Upper lobe of left lung (tissue), 6 donors: ENCODE results near the gene MXD3. TPM values are rescaled to one million over a fixed set of nuclear protein-coding genes. Genes with fewer than 3 reads are reported as not detected.
A peak's percentile ranks its signal among the peaks of the same experiment; 100 is the strongest.

Source experiments
- ATAC-seq, 2 donors: fragments of 200-7000 bp; cut with Tn5 transposase; one replicate each; pipeline ENCODE4 v1.9.1; 2022; ENCODE audit warnings: mild to moderate bottlenecking in 2 of 2, moderate library complexity in 2 of 2; ENCODE audit not compliant: low FRiP score in 2 of 2
- DNase-seq, 2 donors: peaks; one replicate each; pipeline ENCODE4 v3.0.0-alpha.2; 2019 to 2020
- H3K27ac ChIP-seq, 4 donors: fragments of 200-600 bp; sonication (generic); one replicate each; pipeline ENCODE4 v1.5.1; 2016 to 2019
- H3K27me3 ChIP-seq, 4 donors: fragments of 200-600 bp; sonication (generic); one replicate each; pipeline ENCODE4 v1.5.1; 2017 to 2019
- H3K36me3 ChIP-seq, 4 donors: fragments of 200-600 bp; sonication (generic); one replicate each; pipeline ENCODE4 v1.5.1; 2016 to 2019
- H3K4me1 ChIP-seq, 4 donors: fragments of 200-600 bp; sonication (generic); one replicate each; pipeline ENCODE4 v1.5.1; 2018 to 2019
- H3K4me3 ChIP-seq, 4 donors: fragments of 200-600 bp; sonication (generic); one replicate each; pipeline ENCODE4 v1.5.1; 2017 to 2019; ENCODE audit warnings: mild to moderate bottlenecking in 2 of 4, moderate library complexity in 1 of 4
- H3K9me3 ChIP-seq, 4 donors: fragments of 200-600 bp; sonication (generic); one replicate each; pipeline ENCODE4 v1.5.1; 2018 to 2019
- EP300 ChIP-seq, 4 donors: sonication (generic); formaldehyde crosslinking; IDR thresholded peaks; one replicate each; pipeline ENCODE4 v1.5.1; 2017; ENCODE audit warnings: antibody characterized with exemption in 4 of 4, control low read depth in 2 of 4
- POLR2A ChIP-seq, 4 donors: fragments of 450-650 bp; IDR thresholded peaks; one replicate each; pipeline ENCODE4 v1.5.1; 2016 to 2017; ENCODE audit warnings: antibody characterized with exemption in 4 of 4, mild to moderate bottlenecking in 2 of 4
- POLR2AphosphoS5 ChIP-seq, 2 donors: sonication (generic); formaldehyde crosslinking; IDR thresholded peaks; one replicate each; pipeline ENCODE4 v1.5.1; 2017; ENCODE audit warnings: antibody characterized with exemption in 2 of 2
- WGBS, 2 donors: methylation state at CpG; one replicate each; pipeline ENCODE4 v1.1.5; 2017 to 2018; 5-methylcytosine and 5-hydroxymethylcytosine counted together
- total RNA-seq, 6 donors: library from RNA; depleted of rRNA in 4 of 6; stranded (reverse); fragments of >200 nt in 4 of 6; gene quantifications; one replicate each; pipeline versions ENCODE4 v1.1.0 to v1.2.1, GENCODE V29; 2016 to 2021
- TF ChIP-seq, protein P1 (sequence below), 6 experiments: fragments of 450-650 bp in 4 of 6; fragments of 200-600 bp in 2 of 6; sonication (generic) in 2 of 6; IDR thresholded peaks; one replicate each; pipeline ENCODE4 v1.5.1; 2016 to 2019; ENCODE audit warnings: antibody characterized with exemption in 6 of 6
- donor health status: DM: no; HTN: no; CAD: no; lungs with moderate emphysema.
- donor health status: DM: no; HTN: yes; CAD: no; lungs with severe emphysema.

MXD3 gene
- total RNA-seq, 6 donors from 2014 or later: 8.8 to 29.5 (median 13.6) TPM

DNA sequence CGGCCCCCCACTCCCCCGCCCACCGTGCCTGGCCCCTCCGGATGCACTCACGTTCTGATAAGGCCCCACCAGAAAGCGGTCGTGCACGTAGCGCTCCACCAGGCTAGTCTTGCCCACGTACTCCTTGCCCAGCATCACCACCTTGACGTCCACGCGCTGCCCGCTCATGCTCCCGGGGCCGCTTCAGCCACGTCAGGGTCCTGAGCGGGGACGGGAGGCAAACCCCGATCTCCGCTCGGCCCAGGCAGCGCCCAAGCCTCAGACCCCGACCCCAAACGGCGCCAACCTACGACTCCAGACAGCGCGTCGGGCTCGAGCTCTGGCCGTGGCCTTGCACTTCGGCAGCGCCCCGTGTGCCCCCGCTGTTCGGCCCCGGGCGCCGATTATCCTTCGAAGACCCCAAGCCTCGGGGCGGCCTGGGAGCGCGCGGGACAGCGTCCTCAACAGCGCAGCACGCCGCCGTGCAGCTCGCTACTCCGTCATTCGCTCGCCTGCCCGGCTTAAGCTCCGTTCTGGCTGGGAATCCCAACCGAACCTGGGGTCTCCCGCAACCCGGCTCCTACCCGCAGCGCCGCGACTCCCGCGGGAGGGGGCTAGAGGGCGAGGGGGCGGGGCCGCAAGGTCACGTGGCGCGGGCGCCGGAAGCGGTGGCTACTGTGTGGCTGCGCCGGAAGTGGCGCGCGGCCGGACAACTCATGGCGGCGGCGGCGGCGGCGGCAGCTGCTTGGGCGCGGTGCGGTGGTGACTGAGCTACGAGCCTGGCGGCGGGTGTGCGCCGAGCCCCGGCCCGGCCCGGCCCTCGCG, 8.4 kb downstream of the MXD3 start, which contains the start of the genes PRELID1 and RAB24:
Gene PRELID1, plus strand, starts transcription at position 679 of the 804 bp plus-strand sequence. CDS start 187 bp downstream, outside the sequence.
Gene RAB24, minus strand, starts transcription at position 599 of the 804 bp plus-strand sequence. Its CDS starts 431 bp downstream, at position 168.
- 0% methylated on average over 4 to 22 of the region's 100 CpGs for WGBS, 2 donors

DNA sequence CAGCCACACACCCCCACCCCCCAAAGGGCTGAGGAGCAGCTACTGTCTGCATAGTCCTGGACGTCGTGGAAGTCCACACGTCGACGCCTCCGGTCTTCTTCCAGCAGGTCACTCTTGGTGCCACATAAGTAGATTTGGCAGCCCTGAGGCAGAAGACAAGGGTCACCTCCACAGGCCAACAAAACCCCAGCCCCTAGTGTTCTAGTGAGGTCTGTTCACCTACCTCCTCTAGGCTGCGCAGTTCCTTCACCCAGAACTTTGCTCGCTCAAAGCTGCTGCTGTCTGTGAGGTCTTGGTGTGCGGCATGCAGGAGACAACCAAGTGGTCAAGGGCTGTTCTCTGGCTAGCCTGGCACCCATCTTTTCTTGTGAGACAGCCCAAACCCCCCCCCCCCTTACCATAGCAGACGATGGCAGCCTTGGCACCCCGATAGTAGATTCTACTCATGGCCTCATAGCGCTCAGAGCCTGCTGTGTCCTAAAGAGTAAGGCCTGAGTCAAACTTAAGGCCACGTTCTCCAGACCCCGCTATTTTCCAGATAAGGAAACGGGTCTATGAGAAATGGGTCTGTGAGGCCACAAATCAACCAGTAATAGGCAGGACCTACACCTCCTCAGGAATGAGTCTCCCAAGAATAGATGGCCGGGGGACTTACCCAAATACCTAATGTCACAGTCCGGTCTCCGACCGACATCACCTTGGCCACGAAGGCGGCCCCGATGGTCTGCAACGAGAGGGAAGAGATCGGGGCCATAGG, 9.2 kb downstream of the MXD3 start:
- no peaks in the 10 kb centered on the region for H3K27me3 ChIP-seq
- no peaks in the 10 kb centered on the region for H3K9me3 ChIP-seq
- DNase-seq (no peak), ATAC-seq (no peak)
- H3K4me3 ChIP-seq: peak overlapping the region; percentile 93 to 99 (median 96)
- H3K36me3 ChIP-seq: peaks cover 0 to 46% (median 19%) of the 10 kb centered on the region in 4 donors
- peaks cover 53 to 79% (median 70%) of the 10 kb centered on the region in 4 donors for H3K4me1 ChIP-seq
- WGBS, 2 donors: 44 to 78% methylated on average over 10 to 20 of the region's 24 CpGs
- TF ChIP-seq EP300 (IDR thresholded peaks at IDR 0.05) (no peak), POLR2A (IDR thresholded peaks at IDR 0.05) (no peak), POLR2AphosphoS5 (IDR thresholded peaks at IDR 0.05) (no peak)
- TF ChIP-seq, protein P1, sequence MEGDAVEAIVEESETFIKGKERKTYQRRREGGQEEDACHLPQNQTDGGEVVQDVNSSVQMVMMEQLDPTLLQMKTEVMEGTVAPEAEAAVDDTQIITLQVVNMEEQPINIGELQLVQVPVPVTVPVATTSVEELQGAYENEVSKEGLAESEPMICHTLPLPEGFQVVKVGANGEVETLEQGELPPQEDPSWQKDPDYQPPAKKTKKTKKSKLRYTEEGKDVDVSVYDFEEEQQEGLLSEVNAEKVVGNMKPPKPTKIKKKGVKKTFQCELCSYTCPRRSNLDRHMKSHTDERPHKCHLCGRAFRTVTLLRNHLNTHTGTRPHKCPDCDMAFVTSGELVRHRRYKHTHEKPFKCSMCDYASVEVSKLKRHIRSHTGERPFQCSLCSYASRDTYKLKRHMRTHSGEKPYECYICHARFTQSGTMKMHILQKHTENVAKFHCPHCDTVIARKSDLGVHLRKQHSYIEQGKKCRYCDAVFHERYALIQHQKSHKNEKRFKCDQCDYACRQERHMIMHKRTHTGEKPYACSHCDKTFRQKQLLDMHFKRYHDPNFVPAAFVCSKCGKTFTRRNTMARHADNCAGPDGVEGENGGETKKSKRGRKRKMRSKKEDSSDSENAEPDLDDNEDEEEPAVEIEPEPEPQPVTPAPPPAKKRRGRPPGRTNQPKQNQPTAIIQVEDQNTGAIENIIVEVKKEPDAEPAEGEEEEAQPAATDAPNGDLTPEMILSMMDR (IDR thresholded peaks at IDR 0.05): no peak
- peak overlapping the region; percentile 89 to 92 (median 92) for H3K27ac ChIP-seq

More for the DNA sequence above, 8.4 kb downstream of the MXD3 start, which contains the start of the genes PRELID1 and RAB24:
- Histone ChIP-seq H3K27ac (peak within 1 kb of the TSS; percentile 89 to 92 (median 92)), H3K9me3 (no peaks in the 10 kb centered on the region), H3K36me3 (peaks cover 0 to 45% (median 19%) of the 10 kb centered on the region in 4 donors), H3K27me3 (no peaks in the 10 kb centered on the region), H3K4me3 (peak within 1 kb of the TSS; percentile 93 to 99 (median 96)), H3K4me1 (peaks cover 54 to 84% (median 74%) of the 10 kb centered on the region in 4 donors)
- DNase-seq (peak; percentile 92 to 100), ATAC-seq (peak; percentile 81 to 93)
- TF ChIP-seq EP300 (IDR thresholded peaks at IDR 0.05): no peak
- TF ChIP-seq, protein P1 (IDR thresholded peaks at IDR 0.05): peak in 4 of 6 experiments; percentile 19 to 49 (median 34)
- TF ChIP-seq POLR2A (IDR thresholded peaks at IDR 0.05): peak in 2 of 4 donors; percentile 66 to 79
- TF ChIP-seq POLR2AphosphoS5 (IDR thresholded peaks at IDR 0.05): peak; percentile 77 to 89

DNA sequence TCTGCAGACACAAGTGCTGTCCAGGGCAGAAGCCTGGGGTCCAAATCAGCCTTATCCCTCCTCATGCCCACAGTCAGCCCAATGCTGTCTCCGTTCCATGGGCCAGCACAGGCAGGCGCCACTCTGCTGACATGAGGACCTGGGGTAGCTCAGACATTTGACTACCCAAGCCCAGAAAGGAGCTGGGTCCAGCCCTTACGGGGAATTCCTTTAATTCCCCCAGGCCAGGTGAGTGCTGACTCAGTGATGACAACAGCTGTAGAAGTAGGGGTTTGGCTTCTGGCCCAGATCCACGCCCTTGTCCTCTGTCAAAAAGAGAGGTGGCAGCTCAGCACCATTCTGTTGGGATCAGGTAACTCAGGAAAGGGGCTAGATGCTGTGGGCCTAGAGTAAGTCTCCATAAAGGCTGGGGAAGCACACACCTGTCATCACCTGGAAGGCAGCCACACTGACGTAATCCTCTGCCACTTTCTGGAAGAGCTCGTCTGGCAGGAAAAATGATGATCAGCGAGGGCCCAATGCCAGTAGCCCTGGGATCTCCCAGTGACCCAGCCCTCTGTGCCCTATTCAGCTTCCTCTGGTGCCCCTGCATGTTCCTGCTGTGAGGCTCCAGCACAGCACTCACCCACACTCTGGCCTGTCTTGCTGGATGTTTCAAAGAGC, 10.1 kb downstream of the MXD3 start:
- peak in 1 of 2 donors; percentile 38 for ATAC-seq
- no peak for TF ChIP-seq POLR2A (IDR thresholded peaks at IDR 0.05)
- peak in 1 of 2 donors; percentile 35 for TF ChIP-seq POLR2AphosphoS5 (IDR thresholded peaks at IDR 0.05)
- H3K4me3 ChIP-seq: peak overlapping the region in 1 of 4 donors; percentile 96
- no peaks in the 10 kb centered on the region for H3K27me3 ChIP-seq
- H3K9me3 ChIP-seq: no peaks in the 10 kb centered on the region
- H3K36me3 ChIP-seq: peaks cover 0 to 39% (median 11%) of the 10 kb centered on the region in 4 donors
- peak in 1 of 2 donors; percentile 85 for DNase-seq
- peaks cover 55 to 78% (median 68%) of the 10 kb centered on the region in 4 donors for H3K4me1 ChIP-seq
- 53 to 58% methylated on average over 7 of the region's 7 CpGs for WGBS, 2 donors
- H3K27ac ChIP-seq: peak overlapping the region; percentile 76 to 92 (median 90)

DNA sequence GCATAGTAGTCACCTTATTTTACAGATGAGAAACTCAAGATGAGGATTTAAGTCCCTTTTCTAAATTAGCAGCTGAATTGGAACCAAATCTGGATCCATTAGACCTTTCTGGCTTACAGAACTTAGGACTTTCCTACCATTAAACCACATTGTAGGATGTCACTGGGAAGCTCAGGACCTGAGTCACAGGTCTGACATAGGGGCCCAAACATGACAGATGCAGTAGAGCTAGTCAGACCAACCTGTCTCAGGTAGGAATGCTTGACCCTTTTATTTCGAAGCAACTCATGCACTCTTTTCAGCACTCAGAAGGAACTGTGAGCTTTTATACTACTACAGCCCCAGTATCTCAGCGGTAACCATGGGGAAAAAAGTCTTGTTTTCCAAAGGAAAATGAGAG, 10.7 kb downstream of the MXD3 start:
- TF ChIP-seq POLR2A (IDR thresholded peaks at IDR 0.05) (no peak), EP300 (IDR thresholded peaks at IDR 0.05) (no peak), POLR2AphosphoS5 (IDR thresholded peaks at IDR 0.05) (no peak)
- TF ChIP-seq, protein P1 (IDR thresholded peaks at IDR 0.05): no peak
- WGBS, 2 donors: 74 to 86% methylated on average over 2 of the region's 2 CpGs

More for the DNA sequence above, 10.7 kb downstream of the MXD3 start:
- Histone ChIP-seq H3K4me3 (no peak overlapping the region), H3K36me3 (peaks cover 0 to 32% (median 5%) of the 10 kb centered on the region in 4 donors), H3K4me1 (peaks cover 59 to 80% (median 72%) of the 10 kb centered on the region in 4 donors), H3K27ac (peak overlapping the region; percentile 76 to 92 (median 90)), H3K9me3 (no peaks in the 10 kb centered on the region), H3K27me3 (no peaks in the 10 kb centered on the region)
- no peak for ATAC-seq
- no peak for DNase-seq
